ENCODE data around the gene MMS22L.

MMS22L gene

DNA sequence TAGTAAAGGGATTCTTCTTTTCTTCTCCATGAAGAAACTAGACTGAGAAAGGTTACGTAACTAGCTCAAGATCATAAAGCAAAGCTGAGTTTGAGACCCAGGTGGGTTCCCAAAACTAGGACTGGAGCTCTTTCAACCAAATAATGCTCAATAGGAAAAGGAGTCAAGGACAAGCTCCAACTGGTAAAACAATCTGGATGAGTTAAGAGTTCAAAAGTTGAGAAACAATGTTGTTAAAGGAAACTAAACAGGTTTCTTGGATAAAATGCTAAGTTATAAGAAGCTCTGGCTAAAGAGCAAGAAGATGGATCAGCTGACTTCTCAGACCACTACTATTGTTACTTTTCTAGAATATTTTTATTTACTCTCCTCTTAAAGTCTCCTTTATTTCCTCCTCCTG is 137.3 kb downstream of the MMS22L start:
- in situ Hi-C loops (cut with MboI; ENCODE audit: low sequenced_read_pairs, unreplicated experiment) = no loop called here
- TF ChIP-seq, protein P1, sequence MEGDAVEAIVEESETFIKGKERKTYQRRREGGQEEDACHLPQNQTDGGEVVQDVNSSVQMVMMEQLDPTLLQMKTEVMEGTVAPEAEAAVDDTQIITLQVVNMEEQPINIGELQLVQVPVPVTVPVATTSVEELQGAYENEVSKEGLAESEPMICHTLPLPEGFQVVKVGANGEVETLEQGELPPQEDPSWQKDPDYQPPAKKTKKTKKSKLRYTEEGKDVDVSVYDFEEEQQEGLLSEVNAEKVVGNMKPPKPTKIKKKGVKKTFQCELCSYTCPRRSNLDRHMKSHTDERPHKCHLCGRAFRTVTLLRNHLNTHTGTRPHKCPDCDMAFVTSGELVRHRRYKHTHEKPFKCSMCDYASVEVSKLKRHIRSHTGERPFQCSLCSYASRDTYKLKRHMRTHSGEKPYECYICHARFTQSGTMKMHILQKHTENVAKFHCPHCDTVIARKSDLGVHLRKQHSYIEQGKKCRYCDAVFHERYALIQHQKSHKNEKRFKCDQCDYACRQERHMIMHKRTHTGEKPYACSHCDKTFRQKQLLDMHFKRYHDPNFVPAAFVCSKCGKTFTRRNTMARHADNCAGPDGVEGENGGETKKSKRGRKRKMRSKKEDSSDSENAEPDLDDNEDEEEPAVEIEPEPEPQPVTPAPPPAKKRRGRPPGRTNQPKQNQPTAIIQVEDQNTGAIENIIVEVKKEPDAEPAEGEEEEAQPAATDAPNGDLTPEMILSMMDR (IDR thresholded peaks at IDR 0.05; ENCODE audit: borderline replicate concordance, control extremely low read depth, extremely low read depth, insufficient read depth, missing control alignments) = no peak
- no peak for DNase-seq (ENCODE audit: low spot score)

DNA sequence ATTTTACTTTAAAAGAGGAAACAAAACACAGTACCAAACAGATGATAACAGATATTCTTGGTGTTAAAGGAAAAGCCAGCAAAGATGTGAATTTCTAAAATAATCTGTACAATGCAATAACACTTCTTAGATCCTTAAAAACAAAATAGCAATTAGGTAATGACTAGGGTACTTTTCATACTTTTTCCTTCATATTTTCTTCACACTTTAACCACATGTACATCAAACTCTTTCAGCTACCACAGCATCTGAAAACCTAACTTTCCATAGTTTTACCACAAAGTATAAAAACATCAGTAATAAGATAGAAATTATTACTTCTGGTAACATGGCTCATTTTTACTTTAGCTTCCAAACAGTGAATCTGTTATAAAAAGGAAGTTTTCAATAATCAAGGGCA is 141.3 kb downstream of the MMS22L start:
- in situ Hi-C loops (cut with MboI; ENCODE audit: low sequenced_read_pairs, unreplicated experiment) = no loop called here
- TF ChIP-seq, protein P1 (IDR thresholded peaks at IDR 0.05; ENCODE audit: borderline replicate concordance, control extremely low read depth, extremely low read depth, insufficient read depth, missing control alignments) = no peak
- no peak for DNase-seq (ENCODE audit: low spot score)

DNA sequence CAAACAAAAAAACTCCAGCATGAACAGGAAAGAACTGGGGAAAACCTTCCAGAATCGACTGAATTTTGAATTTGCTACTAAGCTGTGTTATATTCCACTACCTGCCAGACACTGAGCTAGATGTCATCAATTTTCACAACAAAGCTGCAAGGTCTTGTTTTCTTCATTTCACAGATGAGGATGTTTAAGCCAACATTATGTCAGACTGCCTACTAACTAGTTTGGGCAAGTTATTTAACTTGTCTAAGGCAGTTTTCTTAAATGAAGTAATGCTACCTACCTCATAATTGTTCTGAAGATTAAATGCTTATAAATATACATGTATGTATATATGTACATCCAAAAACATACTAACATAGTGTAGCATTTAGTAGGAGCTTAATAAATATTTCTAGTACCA is 144.4 kb downstream of the MMS22L start:
- TF ChIP-seq, protein P1 (IDR thresholded peaks at IDR 0.05; ENCODE audit: borderline replicate concordance, control extremely low read depth, extremely low read depth, insufficient read depth, missing control alignments) = no peak
- no peak for DNase-seq (ENCODE audit: low spot score)
- in situ Hi-C loops (cut with MboI; ENCODE audit: low sequenced_read_pairs, unreplicated experiment) = no loop called here

DNA sequence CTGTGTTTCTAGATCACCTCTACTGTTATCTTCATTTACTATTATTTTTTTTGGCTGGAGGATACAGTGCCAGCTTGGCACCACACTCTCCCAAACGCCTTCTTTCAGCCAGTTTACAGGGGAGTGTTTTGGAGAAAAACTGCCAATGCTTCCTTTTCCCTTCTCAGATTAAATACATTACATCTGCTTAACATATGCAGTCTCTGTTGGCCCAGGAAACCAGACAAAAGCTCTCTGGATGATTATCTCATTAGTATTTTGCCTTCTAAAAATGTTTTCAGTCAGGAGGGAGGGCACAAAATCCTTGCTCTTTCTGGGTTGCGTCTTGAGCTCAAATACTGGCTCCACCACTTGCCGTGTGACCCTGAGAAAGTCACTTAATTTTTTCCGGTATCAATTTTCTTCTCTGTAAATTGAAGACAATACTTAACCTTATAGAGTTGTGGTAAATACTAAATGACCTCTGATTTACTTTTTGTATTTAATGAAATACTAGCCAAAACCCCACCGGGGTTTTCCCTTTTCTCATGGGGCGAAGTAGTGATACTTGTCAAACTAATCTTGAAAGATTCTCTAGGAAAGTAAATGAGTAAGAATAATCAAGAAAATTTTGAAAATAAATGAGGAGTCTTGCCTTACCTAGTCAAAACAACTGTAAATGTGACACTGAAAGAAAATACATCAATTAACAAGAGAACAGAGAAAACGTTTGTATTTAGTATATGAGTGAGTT is 146.2 kb downstream of the MMS22L start:
- in situ Hi-C loops (cut with MboI; ENCODE audit: low sequenced_read_pairs, unreplicated experiment) = no loop called here
- TF ChIP-seq, protein P1 (IDR thresholded peaks at IDR 0.05; ENCODE audit: borderline replicate concordance, control extremely low read depth, extremely low read depth, insufficient read depth, missing control alignments) = no peak
- no peak for DNase-seq (ENCODE audit: low spot score)

DNA sequence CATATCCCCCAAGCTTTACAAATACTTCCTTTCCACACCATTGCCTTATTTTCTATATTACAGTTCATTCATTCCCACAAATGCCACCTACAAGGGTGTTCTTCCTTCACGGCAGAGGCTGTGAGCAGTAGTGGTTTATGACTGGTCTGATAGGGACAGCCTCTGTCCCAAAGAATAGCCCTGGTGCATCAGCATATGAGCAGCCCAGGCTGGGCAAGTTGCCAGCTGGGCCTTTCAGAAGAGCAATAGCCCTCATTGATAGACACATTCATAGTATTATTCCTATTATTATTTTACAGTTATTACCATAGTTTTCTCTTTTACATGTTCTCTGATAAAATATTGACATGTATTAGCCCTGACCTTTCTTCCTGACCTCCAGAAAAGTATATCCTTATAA is 149.9 kb downstream of the MMS22L start:
- TF ChIP-seq, protein P1 (IDR thresholded peaks at IDR 0.05; ENCODE audit: borderline replicate concordance, control extremely low read depth, extremely low read depth, insufficient read depth, missing control alignments) = no peak
- in situ Hi-C loops (cut with MboI; ENCODE audit: low sequenced_read_pairs, unreplicated experiment) = no loop called here
- DNase-seq (ENCODE audit: low spot score) = no peak

DNA sequence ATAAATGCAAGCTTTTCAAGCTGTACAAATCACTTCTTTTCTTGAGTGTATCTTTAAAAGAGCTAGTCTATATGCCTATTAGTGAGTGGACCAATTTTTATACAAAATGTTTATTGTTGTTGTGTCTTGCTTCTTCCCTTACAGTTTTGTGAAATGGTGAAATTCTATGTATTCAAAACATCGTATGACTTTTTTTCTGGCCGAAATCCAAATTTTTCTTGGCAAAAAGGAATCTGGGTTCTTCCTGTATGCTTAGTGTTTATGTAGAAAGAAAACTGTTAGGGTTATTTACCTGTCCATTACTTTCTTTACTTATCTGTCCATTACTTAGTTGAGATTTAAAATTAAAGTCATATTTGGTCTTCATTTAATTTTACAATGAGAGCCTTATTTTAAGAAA is 153.9 kb downstream of the MMS22L start:
- no peak for DNase-seq (ENCODE audit: low spot score)
- in situ Hi-C loops (cut with MboI; ENCODE audit: low sequenced_read_pairs, unreplicated experiment) = no loop called here
- TF ChIP-seq, protein P1 (IDR thresholded peaks at IDR 0.05; ENCODE audit: borderline replicate concordance, control extremely low read depth, extremely low read depth, insufficient read depth, missing control alignments) = no peak

All from GM13976 (cell line).